HT-29 (cell line): ENCODE results near the gene AFAP1L1. TPM values are rescaled to one million over a fixed set of nuclear protein-coding genes. Genes with fewer than 3 reads are reported as not detected.

Experiments
- DNase-seq: peaks from one replicate; pipeline ENCODE4 v3.0.0-alpha.2; 2015; ENCODE audit warnings: low spot score
- total RNA-seq: library from RNA; depleted of rRNA; stranded (reverse); fragments of >200 nt; shearing (Covaris generic); gene quantifications from 2 replicates; pipeline ENCODE4 v1.2.3, GENCODE V29; 2014

AFAP1L1 gene
- total RNA-seq, 1 experiment from 2014 or later, result 0.05 TPM

DNA sequence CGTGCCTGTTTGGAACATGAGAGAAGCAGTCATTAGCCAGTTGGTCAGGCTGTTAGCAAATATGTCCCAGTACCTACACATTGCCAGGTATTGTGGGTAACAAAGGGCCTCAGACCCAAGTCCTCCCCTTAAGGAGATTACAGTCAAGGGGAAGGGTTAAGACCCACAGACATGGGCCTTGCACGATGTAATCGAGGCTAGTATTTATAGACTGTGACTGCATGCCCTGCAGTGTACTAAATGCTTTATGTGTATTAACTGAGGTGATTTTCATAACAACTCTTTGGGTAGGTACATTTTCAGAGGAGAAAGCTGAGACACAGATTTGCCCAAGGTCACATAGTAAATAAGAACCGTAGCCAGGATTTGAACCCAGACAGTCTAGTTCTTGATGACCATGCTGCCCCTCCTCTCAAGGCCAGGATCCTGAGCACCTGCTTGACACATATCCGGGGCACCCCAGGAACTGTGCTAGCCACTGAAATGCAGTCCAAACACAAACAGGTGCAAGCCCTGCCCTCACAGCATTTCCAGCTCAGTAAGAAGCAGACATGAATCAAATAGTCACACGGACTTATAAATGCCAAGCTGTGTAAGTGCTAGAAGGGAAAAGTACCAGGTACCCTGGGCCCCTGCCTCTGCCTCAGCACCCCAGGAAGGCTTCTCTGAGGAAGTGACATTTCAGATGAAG lies 41.6 kb downstream of the AFAP1L1 start:
- no peak for DNase-seq

DNA sequence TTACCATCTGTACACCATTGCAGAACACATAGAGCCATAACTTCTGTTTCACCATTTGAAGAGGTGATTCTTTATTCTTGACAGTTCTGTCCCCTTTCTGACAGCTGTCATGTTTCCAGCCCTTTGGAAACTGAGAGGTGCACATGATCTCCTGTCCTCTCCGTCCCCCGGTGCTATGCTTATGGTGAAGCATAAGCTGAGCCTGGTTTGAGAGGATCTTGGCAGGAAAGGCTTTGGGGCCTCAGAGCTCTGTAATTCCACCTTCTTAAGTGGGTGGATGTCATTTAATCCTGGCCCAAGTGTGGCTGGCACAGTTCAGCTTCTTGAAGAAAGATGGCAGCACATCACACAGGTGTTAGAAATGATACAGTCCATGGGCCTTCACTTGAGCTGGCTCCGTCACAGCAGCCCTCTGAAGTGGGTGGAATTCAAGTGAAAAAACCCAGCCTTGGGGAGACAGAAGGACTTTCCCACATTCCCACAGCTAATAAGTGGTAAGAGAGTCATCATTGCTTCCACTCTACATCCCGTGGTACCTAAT lies 43.0 kb downstream of the AFAP1L1 start:
- peak; percentile 19 for DNase-seq

DNA sequence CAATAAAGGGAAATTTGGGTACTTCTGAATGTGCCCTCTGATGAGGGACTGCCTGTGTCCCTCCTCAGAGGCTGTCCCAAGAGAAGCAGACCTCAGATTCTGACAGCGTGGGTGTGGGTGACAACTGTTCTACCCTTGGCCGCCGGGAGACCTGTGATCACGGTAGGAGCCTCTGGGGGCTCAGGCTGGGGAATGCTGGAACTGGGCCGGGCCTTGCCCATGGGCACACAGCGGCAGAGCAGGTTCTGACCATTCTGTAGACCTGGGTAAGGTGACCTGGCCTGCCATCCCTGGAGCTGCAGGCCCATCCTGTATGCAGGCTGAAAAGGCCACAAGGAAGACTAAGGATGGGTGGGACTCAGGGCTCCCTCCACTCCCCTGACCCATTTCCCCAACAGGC lies 44.1 kb downstream of the AFAP1L1 start:
- DNase-seq, result no peak

DNA sequence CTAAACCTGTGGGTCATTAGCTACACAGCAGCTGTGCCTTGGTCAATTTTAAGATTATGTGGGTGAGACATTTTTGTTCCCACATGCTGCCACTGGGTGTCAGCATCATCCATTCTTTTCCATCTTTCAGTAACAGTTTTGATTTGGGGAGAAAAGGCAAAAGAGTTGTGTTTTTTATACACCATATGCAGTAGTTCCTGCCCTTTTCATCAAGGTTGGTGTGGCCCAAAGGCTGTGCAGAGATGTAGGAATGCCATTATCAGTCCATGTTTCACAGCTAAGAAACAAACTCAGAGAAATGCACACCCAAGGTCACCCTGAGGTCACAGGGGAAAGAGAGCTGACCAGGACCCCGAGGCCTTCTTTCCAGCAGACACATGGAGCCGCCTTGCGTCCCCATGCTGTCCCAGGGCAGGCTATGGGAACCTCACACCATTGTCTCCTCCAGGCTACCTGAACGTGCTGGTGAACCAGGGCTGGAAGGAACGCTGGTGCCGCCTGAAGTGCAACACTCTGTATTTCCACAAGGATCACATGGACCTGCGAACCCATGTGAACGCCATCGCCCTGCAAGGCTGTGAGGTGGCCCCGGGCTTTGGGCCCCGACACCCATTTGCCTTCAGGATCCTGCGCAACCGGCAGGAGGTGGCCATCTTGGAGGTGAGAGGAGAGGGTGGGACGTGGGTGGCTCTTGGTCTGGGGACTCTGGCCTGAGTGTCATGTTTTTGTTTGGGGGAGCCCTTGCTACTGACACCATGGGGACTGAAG lies 45.8 kb downstream of the AFAP1L1 start:
- DNase-seq, result peak; percentile 71

DNA sequence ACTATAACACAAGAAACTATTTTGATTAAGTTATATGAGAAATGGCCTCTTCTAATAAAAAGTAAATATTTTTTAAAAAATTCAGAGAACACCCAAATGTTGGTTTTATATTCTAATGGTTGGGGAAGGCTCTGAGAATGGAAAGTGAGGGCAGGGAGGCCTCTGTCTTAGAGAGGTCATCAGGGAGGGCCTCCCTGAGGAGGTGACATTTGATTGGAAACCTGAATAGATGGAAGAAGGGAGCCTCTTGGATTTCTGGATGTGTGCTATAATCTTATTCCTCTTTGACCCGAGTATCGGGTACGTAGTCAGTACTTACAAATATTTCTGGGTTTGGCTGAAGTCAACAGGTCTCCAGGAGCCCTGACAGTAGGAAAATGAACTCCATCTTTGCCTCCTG lies 47.5 kb downstream of the AFAP1L1 start:
- DNase-seq, result no peak

DNA sequence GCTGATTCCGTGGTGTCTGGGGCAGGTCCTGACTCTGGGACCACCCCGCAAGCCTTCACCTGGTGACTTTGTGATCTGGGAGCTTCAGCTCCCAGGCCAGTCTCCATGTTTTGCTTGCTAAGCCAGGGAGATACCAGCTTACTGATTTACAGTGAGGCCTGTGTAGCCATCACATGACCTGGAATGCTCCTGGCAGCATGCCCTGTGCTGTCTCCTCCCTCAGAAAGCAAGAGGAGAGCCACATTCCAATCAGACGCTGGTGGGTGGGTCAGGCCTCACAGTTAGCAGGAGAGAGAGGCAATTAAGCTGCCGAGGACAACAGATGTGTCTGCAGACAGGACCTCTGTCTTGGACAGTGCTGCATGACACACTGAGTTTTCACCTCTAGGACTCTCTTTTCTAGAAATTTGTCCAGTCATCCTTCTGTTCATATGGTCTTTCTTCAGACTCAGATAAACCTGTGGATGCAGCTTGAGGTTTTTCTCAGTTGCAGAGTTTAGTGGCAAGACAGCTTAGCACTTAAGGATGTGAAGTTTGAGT lies 49.2 kb downstream of the AFAP1L1 start:
- DNase-seq, result peak; percentile 97

DNA sequence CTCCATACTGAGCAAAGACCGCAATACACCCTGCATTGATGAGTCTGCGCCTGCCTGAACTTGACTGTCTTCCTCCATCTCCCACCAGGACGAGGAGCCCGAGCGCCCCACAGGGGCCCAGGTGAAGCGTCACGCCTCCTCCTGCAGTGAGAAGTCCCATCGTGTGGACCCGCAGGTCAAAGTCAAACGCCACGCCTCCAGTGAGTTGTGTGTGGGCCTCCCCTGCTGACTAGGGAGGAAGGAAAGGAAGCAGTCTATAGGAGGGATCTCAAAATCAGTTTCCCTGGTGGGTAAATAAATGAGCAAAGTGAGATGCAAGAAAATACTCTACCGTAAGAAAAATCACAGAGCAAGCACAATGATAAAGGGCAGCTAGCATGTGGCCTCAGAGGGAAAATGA lies 50.9 kb downstream of the AFAP1L1 start:
- no peak for DNase-seq

DNA sequence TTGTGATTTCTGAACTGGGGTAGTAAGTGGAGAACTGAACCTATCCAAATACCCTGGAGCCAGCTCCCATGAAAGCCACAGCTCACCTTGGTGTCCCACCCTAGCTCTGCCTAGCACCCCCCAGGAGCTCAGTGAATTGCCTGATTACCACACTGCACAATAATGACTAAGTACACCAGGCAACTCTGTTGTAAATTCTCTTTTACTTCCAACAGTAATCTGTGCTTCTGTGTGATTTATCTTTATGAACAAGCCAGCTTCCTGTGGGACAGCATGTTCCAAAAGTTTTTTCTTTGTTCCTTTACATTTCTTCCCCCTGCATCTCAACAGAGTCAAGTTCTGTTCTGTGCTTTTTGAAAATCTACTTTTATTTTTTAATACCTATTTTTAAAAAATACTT lies 51.6 kb downstream of the AFAP1L1 start:
- no peak for DNase-seq

DNA sequence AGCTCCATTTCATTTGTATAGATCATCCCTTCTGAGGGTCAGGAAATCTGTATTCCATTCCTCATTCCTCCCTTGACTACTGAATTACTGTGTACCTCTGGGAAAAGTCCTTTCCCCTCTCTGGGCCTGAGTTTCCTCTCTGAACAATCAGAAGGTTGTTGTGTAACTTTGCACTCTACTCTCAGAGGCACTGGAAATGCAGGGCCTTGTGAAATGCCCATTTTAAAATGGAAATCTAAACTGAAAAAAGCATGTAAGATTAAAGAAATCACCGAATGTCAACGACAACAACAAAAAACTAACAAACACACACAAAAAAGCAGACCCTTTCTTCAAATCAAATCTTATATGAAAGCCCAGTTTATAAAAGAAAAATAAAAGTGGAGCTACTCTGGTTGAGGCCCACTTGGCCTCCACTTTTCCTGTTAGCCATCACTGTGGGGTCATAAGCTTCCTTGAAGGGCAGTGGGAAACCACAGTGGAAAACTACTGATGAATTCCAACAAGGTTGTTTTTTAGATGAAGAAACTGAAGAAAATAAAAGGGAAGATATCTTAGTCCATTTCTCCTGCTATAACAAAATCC lies 52.1 kb downstream of the AFAP1L1 start:
- no peak for DNase-seq

DNA sequence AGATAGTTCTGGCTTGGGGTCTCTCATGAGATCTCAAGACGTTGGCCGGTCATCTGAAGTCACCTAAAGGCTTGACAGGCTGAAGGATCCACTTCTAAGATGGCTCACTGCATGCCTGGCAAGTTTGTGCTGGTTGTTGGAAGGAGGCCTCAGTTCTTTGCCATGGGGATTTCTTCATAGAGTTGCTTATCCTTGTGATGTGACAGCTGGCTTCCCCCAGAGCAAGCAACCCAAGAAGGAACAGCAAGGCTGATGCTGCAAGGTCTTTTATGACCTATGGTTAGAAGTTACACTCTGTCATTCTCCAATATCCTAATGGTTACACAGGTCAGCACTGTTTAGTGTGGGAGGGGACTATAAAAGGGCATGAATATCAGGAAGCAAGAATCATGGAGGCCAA lies 53.0 kb downstream of the AFAP1L1 start:
- DNase-seq, result no peak

DNA sequence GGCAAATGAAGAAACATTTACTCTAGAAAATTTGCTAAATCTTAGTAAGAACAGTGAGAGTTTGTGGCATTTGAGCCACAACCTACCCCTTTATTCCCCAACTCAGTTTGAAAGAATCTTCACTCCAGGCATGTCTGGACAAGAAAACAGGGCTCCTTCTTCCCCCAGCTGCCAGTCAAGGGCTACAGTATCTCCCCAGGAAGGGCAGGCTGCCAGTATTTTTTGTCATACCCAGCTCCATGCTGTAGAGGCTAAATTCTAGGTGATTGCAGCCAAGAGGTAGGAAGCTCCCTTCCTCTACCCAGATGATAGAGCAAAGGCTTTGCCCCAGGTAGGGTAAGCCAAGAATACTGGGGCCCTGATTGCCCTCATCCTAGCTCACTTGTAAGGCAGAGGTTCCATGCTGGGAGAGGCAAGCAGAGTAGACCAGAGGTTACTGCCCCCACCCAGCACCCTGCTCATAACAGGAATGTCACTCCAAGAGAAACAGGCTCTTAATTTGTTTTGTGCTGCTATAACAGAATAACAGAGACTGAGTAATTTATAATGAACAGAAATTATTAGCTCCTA lies 53.6 kb downstream of the AFAP1L1 start:
- DNase-seq, result no peak

DNA sequence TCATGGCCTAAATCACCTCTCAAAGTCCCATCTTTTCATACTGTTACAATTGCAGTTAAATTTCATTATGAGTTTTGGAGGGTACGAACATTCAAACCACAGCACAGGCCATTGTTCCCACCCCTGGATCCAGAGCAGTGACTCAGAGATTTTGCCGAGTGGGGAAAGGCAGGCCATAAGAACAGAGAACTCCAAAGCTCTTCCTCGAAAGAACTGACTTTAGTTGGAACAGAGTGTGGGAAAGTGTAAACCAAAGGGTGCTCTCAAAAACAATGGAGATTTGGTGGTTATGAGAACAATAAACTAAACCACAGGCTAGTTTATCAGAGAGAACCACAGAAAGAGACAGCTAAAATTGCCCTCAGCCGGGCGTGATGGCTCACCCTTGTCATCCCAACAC lies 54.2 kb downstream of the AFAP1L1 start:
- no peak for DNase-seq

DNA sequence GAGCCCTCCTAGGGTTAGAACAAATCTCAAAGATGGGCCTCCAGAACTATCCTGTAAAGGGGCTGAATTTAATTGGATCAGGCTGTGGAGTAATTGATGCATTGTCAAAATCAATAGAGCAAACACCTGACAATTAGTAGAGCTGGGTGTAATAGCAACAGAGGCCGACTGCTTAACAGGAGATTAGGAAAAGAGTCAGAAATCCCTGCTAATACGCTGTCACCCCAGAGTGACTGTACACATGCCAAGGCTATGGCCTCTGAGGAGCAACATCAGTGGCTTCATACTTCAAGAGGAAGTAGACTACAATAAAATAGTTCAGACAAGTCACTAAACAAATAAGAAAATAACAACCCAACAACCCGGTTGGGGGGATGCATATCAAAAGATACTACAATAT lies 55.0 kb downstream of the AFAP1L1 start:
- DNase-seq, result no peak

DNA sequence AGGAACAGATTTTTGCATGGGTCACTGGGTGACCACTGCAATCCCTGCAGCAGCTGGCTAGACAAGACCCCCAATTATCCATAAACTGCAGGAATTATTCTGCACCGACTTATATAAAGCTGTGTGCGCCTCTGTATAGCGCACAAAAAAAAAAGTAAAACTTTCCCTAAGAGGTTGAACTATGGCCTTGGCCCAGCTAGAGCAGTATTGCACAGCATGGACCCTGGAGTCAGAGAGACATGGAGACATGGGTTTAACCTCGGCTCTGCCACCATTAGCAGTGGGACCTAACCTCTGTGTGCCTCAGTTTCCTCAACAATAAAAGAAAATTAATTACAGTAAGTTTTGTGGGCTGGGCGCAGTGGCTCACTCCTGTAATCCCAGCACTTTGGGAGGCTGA lies 56.5 kb downstream of the AFAP1L1 start:
- DNase-seq, result no peak

DNA sequence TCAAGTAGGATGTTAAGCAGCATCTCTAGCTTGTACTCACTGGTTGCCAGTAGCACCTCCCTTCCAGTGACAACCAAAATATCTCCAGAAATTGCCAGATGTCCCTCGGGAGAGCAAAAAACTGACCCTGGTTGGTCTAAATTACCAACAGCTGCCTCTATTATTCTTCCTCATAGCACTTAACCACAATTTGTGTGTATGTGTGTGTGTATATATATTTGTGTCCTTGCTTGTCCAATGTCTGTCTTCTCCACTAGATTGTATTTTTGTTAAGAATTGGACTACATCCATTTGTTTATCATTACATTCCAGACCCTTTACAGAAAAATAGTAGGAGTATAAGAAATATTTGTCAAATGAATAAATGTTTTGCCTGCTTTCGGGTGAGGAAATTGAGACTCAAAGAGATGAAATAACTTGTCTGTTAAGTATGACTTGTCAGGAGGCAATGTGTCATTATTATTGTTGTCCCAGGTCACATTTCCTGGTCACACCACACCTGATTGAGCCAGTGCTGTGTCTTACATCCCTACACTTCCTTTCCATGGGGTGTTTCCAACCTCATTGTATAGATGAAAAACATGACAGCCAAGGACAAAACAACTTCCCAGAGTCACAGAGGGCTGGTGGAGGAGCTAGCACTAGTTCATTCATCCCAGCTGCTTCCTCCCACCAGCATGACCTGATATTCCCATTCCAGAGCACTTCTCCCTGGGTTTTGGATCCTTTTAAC lies 62.2 kb downstream of the AFAP1L1 start:
- no peak for DNase-seq

DNA sequence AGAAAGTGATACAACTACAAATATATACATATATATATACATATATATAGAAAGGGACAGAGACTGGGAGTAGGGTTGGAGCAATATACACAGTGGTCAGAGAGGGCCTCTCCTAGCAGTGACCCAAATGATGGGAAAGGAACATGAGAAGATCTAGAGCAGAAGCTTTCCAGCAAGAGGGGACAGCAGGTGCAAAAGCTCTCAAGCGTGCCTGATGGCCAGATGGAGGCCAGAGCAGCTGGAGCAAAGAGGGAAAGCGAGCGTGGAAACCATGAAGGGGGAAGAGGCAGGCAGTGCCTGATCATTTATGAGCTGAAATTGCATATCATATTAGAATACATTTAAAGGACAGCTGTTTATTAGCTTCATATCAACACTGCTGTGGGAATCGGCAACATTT lies 66.1 kb downstream of the AFAP1L1 start:
- DNase-seq, result no peak

DNA sequence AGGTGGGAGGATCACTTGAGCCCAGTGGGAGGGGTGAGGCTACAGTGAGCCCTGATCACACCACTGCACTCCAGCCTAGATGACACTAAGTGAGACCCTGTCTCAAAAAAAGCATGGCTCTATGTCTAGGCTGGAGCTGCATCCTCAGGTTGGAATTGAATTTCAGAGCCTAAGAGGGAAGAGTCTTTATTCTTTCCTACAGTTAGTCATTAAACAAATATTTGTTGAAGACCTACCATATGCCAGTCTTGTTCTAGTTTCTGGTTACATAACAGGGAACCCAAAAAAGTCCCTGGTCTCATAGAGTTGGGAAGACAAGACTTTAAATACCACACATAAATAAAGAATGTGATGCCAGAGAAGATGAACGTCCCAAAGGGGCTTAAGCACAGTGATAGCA lies 66.7 kb downstream of the AFAP1L1 start:
- DNase-seq, result no peak

DNA sequence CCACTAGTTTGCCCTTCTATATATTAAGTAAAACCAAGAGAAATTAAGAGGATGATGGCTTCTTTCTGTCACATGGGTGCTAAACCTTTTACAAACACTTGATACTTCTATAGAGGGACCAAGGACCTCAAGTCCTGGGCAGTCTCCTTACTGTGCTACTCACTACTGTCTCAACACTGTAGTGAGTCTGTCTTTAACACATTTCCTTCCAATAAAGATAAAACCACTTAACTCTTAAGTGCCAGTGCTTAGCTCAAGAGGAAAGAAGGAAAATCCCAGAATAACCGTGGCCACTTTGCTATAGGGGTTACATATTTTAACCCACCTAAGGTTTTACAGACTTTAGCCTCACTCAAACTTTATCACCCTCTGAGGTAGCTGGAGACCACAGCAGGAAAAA lies 69.3 kb downstream of the AFAP1L1 start:
- no peak for DNase-seq

DNA sequence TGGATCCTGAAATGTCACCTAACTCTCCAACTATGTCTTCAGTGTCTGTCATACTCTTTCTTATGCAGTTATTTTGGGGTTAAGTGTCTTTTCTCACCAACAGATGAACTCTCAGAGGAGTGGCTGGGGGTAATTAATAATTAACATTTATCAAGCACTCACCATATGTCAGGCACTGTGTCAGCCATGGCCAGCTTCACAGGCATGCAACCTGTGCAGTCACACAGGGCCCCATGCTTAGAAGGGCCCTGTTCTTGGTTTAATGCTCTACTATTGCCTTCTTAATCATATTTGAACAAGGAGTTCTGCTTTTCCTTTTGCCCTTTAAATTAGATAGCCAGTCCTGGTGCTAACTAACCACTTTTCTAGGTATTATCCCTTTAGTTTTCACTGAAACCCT lies 70.2 kb downstream of the AFAP1L1 start:
- DNase-seq, result no peak

DNA sequence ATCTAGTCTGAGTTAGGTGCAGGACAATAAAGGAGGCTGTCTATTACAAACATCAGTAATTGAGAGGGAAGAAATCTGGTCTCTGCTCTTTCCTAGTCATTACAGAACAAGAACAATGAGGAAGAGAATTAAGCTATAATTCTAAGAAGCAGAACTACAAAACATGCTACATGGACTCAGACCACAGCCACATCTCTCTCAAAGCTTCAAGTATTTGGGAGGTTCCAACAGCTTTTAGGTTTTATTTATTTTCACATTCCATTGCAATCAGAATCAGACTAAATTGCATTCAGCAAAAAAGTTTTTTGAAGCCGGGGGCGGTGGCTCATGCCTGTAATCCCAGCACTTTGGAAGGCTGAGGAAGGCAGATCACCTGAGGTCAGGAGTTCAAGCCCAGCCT lies 72.5 kb downstream of the AFAP1L1 start:
- no peak for DNase-seq

DNA sequence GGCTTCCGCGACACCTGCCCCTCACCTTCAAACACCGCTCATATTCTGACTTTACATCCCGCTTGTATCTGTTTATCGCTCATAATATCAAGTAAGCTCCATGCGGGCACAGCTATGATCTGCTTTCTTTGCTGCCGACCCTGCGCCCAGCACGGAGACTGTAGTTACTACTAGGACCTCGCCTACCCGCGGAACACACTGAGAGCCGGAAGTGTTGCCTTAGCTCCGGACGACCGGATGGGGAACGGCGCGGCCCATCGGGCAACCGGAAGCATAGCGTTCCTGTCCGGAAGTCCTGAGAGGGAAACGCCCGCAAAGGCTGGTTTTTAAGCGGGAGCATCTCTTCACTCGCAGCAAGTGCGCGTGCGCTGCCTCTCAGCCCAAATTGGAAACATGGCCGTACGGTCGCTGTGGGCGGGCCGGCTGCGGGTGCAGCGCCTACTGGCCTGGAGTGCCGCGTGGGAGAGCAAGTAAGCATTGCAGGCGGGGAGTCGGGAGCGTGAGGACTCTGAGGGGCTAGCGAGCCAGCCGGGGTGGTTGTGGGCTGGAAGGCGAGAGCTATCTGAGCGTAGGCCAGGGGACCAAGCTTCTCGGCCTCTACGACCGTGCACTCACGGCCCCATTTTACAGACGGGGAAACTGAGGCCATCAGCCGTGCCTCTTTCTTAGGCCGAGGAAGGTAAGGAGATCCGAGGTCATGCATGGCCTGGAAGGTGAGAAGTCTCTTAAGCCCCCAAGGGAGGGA lies 73.7 kb downstream of the AFAP1L1 start, which contains the start of gene GRPEL2:
Gene GRPEL2 (plus strand): TSS at position 353 of the 745 bp plus-strand sequence. CDS start 41 bp downstream, at position 394.
- DNase-seq, result peak; percentile 97
